GM12892 (cell line): ENCODE measurements around the gene TFPT.

Experiments used
- POLR2AphosphoS5 ChIP-seq: IDR thresholded peaks from 2 replicates; pipeline ENCODE4 v1.6.1; 2011; ENCODE audit warnings: low read depth, low read length, control low read depth
- TAF1 ChIP-seq: IDR thresholded peaks from 2 replicates; pipeline ENCODE4 v1.6.1; 2011; ENCODE audit warnings: low read depth, mild to moderate bottlenecking, control low read depth, low read length, borderline replicate concordance

DNA sequence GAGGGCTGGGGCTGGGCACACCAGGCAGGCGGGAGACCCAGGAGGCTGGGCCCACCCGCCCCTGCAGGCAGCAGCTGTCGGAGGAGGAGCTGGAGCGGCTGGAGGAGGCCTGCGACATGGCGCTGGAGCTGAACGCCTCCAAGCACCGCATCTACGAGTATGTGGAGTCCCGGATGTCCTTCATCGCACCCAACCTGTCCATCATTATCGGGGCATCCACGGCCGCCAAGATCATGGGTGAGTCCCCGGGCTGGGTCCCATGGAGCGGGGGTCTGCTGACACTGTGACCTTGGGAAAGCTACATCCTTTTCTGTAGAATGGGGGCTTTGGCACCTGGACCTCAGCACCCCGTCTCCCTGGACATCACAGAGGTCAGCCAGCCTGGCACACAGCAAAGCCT lies 8.2 kb upstream of the TFPT start:
- TF ChIP-seq TAF1 (no peak), POLR2AphosphoS5 (no peak)
